Hypothalamus (tissue), 51 donors: ENCODE data around the gene GPR153.
"Not testable (repeated sequence)": the region's sequence is repeated elsewhere in the genome, so short reads cannot be mapped to it uniquely, and the experiment has no call there.

Experiments used
- DNase-seq, 51 donors: peaks; one replicate each; lab custom pipeline; 2025; lab: John Stamatoyannopoulos, UW

GPR153 gene

DNA sequence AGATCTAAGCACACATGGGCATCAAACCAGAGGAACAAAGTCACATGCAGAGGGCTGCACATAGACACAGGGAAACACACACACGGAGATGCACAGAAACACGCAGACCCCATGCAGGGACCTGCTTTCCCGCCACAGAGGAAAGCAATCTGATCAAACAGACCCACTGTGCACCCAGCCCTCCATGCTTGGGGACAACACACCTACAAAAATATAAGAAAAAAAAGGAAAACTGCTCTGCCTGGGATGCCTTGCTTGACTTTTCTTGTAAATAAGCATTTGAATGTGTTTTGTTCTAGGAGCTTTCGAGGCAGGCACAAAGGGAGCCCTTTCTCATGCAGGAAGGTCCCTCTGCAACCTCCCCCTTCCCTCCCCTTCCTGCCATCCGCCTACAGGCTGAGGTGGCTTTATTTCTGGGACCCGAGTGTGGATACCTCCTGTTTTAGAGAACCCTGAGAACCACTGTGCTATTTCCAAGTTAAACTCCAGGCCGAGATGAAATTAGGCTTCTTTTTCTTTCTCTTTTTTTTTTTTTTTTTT is 21.6 kb downstream of the GPR153 start:
- DNase-seq = no peak

DNA sequence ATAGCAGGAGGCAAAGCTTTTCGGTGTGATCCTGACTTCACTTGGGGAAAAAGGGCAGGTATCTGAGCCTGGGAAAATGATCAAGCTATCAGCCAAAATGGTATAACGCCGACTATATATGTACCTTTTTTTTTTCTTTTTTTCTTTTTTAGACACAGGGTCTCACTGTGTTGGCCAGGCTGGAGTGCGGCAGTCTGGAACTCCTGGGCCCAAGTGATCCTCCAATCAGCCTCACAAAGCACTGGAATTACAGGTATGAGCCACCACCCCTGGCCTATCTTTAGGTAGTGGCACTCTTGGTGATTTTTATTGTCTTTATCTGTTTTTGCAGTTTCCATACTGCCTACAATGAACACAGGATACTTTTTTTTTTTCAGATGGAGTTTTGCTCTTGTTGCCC is 23.8 kb downstream of the GPR153 start:
- DNase-seq = no peak

DNA sequence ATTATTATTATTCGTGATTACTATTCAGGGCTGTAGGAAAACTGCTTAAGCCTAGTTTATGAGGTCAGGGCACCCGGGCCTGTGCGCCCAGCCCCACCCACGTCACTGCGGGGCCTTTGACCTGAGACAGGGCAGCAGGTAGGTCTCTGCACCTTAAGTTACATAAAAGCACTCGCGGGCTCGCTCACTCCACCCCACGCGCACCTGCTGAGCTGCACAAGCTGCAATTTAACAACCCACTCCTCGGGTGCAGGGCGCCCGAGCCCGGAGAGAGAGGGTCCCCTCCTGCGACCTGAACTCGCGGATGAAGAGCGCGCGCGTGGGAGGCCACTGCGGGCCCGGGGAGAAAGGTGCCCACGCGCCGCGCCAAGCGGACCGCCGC is 25.6 kb downstream of the GPR153 start:
- peak in 4 of 51 donors; percentile 33 to 52 (median 38) for DNase-seq

DNA sequence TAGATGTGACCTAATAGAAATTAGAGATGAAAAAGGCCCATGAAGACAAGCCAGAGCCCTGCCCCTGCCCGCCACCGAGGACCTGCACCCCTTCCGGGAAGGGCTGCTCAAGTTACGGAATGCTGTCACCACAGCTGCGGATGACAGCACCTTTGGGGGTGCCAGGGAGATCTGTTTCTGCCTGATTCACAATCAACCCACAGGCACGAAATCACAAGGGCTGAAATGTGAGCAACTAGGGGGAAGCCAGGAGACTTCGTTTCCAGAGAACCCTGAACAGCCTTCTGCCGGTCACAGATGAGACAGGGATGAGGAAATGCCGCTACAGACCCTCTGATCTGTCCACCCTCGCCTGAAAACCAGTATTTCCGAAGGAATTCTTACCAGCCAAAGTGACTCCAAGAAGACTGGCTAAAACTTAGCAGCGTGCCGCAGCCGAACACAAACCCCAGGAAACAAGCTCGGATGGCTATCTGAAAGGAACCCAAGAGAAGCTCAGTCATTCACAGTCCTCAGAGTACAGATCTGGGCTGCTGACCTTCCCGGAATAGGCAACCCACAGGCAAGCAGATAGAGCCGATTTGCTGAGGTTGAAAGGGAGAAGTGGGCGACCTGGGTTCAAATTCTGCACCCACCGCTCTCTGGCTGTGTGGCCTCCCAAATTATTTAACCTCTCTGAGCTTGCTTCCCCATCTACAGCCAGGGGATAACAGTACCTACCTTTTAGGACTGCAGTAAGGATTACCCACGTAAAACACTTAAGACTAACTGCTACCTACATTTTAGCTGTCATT is 26.2 kb downstream of the GPR153 start:
- DNase-seq = peak in 2 of 51 donors; percentile 7 to 50

DNA sequence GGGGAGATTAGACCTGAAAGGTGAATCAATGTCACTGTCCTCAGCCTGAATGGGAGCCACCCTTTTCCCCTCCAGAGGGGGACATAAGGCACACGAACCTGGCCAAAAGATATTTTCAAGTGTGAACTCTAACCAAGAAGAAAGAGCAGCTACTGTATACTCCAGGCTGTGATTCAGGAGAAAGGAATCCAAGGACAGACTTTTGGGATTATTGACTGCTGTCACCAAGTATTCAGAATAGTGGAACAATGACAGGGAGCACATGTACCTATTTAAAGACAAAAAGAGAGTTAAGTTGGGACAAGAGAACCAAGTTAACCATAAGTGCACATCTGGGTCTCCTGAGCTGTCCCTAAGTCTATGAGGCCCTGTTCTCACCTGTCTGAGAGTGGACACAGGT is 27.5 kb downstream of the GPR153 start:
- no peak for DNase-seq

DNA sequence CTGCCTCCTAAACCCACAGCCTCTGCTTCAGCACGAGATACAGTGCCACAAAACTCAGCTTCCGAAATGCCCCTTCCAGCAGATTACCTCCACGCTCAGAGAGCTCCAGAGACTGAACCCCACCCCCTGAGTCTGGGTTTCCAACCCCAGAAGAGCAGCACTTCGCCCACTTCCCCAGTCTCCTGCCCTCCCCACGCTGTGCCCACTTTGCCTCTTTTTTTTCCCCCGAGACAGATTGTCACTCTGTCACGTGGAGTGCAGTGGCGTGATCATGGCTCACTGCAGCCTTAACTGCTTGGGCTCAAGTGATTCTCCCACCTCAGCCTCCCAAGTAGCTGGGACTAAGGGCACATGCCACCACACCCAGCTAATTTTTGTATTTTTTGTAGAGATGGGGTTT is 35.2 kb downstream of the GPR153 start:
- peak in 1 of 51 donors; percentile 24 for DNase-seq

DNA sequence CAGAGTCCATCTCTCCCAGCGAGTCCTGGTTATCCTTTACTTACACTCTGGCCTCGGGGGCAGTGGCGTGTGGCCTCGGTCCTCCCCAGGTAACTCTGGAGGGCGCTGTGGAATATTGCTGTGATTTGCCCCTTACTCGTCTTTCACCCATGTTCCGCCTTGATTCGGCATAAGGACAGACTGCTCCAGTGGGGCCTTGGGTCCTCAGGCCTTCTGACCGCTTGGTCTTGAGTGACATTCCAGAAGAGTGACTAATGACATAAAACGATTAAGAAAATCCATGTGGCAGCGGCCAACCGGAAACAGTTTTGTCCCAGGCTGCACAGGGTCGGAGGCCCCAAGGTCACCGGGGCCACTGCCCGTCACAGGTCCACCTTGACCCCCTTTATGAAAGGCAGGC is 36.2 kb downstream of the GPR153 start:
- DNase-seq = no peak

DNA sequence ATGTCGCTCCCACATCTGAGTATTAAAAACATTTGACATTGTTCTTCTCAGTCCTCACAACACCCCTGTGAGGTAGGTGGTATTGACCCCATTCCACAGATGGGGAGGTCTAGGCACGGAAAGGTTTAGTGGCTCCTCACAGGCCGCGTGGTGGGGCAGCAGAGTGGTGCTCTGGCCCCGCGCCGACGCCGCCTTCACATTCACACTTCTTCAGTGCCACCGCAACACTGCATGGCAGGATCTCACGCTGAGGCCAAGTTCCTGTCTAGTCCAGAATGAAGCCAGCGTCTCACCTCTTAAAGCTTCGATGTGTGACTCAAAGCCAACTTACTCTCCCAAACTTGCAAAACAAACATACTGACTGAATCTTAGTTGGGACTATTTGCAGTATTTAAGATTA is 37.3 kb downstream of the GPR153 start:
- DNase-seq = no peak

DNA sequence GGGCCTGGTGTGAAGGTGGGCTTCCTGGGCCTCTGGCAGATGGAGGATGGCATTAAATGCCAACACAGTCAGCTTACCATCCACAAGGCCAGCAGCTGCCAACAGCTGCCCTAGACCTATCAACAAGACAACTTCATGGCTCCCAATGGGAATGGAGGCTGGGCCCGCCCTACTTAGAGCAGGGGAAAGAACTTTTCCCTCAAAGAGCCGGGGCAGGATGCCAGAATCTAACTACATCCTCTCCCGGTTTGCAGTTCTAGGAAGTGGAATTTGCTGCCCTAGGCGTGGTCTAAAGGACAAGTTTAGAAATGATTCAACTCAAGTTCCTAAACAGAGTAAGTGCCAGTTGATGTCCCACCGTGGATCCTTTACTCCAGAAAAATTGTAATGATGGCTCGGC is 38.3 kb downstream of the GPR153 start:
- DNase-seq = no peak

DNA sequence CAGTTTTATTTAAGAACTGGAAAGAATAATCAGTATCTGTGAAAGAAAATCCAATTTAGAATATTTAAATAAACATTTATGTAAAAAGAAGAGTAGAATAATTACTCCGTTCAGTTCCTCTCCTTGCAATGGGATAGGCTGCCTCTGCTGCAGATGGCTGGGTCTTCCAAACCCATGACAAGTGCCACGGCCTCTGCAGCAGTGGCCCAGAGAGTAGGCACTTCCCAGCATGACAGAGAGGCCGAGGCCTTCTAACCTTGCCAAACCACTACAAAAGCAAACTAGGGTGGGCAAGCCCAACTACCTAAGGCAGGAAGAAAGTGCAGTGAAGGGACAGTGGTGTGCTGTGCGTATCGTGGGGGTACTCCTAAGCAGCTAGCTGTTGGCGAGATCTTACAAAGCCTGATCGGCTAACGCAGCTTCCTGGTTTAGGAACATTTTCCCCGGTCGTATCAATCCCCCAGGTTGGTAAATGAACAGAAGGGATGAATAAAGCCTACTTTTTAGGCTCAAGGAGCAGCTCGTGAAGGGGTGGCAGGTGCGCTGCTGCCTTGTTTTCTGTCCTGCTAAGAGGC is 39.6 kb downstream of the GPR153 start:
- no peak for DNase-seq

DNA sequence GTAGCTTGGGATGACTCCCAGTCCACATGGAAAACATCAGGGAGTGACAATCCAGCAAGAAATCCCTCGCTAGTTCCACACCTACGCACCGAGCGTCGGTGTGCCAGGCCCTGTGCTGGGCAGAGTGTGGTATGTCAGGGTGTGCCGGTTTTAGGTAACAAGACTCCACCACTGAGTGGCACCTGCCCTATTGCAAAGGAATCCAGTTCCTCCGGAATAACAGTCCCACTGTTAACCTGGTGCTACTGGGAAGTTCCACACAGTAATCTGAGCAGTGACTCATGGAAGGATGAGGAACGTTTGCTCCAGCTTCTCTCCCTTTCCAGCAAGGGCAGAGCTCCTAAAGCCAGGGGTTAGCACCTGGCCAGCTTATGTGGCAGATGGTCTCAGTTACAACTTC is 40.7 kb downstream of the GPR153 start:
- DNase-seq = no peak

DNA sequence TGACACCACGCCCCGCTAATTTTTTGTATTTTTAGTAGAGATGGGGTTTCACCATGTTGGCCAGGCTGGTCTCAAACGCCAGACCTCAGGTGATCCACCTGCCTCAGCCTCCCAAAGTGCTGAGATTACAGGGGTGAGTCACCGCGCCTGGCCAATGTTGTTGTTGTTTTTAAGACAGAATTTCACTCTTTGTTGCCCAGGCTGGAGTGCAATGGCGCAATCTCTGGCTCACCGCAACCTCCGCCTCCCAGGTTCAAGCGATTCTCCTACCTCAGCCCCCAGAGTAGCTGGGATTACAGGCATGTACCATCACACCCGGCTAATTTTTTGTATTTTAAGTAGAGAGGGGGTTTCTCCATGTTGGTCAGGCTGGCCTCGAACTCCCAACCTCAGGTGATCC is 41.3 kb downstream of the GPR153 start:
- DNase-seq = not testable (repeated sequence)

DNA sequence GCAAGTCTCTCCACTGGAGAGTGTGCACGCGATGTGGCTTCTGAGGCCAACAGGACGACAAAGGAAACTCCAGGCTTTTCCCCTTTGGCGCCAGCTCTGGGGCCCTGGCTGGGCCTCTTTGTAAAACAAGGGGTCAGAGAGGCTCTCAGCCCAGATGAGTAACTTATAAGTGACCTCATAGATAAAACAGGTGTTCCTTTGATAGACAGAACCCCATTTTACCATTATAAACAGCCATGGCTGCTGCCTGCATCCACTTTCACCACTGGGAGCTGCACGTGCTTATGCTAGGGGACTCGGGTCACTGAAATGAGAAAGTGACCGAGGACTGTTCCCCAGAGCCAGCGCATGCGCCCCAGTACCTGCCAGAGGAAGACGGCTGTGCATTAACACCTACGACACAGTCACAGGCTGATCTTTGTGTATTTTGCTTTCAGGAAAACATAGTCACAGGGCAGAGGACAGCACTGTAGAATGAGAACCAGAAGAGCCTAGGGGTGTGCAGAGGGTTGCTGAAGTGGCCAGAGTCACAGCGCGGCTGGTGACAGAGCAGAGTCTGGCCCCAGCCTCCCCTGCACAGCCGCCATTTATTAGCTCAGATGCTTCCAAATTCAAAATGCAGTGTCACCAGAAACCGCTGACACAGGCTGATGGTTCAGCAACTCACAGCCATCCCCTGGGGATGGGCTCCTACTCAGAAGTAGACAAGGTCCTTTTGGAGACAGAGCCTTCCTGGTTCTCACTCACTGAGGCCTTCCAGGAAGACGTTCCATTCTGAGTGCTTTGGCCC is 42.3 kb downstream of the GPR153 start:
- DNase-seq = no peak

DNA sequence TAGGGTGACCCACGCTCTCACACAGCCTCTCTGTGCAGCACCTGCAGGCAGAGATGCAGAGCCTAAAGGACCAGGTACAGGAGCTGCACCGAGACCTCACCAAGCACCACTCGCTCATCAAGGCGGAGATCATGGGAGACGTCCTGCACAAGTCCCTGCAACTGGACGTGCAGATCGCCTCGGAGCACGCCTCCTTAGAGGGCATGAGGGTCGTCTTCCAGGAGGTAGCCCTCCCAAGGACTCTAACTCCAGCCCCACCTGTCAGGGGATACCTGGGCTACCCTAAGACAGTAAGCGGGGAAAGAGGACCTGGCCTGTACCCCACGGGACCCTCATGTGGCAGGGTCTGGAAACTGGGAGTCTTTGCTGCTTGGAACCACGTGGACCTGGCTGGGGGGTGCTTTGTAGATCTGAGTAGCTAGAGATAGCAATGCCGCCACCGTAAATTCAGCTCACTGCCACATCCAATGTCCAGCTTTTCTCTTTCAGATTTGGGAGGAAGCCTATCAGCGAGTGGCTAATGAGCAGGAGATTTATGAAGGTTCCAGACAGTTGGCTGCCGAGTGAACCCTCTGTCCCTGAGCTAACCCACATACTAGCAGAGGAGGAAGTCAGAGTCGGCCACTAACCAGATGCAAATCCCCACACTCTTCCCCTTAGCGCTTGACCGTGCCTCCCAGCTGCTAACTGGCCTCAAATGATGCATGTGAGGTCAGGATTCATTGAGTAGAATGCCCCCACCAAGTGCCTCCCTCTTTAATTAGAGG is 48.5 kb downstream of the GPR153 start:
- DNase-seq = no peak

DNA sequence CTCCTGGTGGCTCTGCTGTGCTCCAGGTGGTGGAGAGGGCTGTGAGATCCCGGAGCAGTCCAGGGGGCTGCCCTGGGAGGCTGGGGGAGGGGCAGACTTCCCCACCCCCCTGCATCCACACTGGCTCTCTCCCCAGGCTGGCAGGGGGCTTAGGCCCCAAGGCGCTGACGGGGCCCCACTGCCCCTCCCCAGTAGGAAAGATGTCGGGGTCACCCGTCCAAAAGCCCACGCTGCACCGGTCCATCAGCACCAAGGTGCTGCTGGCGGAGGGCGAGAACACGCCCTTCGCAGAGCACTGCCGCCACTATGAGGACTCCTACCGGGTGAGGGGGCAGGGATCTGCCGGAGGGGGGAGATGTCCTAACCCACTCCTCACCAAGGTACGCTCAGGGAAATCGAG is 49.2 kb downstream of the GPR153 start:
- no peak for DNase-seq

DNA sequence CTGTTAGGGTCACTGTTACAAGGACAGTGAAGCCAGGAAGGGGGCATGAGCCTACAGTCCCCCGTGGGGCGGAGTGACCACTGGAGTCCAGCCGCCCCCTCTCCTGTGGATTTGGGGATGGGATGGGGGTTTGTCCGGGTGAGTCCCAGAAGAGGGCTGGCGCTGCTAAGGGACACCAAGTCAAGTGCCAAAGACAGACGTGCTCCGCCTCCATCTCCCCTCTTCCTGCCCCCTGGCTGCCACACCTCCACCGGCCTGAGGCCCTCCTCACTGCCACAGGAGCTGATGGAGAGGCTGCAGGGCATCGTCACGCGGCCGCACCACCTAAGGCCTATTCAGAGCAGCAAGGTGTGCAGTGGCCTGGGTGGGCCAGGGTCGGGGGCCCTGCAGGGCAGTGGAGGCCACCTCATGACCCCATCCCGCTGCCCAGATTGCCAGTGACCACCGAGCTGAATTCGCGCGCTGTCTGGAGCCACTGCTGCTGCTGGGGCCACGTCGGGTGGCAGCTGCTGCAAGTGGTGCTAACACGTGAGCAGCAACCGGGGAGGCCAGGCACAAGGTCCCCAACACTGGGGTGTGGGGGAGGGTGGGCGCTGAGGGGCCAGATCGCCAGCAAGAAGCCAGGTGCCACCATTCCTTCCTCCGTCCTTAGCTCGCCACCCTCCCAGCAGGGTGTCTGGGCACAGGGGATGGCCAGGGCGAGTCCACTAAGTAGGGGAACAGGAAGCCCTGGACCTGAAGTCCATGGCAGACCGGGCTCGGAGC is 50.1 kb downstream of the GPR153 start:
- no peak for DNase-seq

DNA sequence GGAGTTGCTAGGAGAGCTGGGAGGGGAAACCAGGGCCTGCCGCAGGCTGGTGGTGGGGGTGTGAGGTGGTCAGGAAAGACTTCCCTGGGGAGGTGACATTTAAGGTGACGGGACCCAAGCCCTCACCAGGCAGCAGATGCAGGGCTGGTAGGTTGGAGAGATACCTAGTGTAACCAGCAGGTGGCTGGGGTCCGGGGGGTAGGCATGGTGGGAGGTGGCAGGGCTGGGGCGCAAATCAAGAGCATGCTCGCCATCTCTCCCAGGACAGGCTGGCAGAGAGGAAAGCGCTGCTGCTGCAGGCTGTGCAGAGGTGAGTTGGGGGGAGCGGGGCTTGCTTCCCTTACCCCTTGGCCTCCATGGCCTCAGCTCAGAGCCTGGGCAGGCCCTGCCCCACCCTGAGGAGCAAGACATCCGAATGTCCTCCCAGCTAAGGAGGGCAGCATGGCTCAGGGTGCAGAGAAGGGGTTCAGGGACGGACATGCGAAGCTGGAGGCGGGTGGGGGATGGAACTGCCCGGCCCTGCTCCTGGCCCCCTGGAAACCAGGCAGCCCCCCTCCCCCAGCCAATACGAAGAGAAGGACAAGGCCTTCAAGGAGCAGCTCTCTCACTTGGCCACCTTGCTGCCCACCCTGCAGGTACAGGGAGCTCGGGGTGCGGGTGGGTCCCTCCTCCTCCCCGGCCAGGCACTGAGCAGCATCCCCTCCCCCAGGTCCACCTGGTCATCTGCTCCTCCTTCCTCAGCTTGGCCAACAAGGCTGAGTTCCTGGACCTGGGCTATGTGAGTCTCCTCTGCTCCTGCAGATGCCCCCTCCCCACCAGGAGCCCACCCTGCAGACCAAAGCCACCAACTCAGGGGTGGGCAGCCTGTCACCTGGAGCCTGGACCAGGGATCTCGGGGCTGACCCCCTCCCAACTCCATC is 51.0 kb downstream of the GPR153 start:
- DNase-seq = no peak

DNA sequence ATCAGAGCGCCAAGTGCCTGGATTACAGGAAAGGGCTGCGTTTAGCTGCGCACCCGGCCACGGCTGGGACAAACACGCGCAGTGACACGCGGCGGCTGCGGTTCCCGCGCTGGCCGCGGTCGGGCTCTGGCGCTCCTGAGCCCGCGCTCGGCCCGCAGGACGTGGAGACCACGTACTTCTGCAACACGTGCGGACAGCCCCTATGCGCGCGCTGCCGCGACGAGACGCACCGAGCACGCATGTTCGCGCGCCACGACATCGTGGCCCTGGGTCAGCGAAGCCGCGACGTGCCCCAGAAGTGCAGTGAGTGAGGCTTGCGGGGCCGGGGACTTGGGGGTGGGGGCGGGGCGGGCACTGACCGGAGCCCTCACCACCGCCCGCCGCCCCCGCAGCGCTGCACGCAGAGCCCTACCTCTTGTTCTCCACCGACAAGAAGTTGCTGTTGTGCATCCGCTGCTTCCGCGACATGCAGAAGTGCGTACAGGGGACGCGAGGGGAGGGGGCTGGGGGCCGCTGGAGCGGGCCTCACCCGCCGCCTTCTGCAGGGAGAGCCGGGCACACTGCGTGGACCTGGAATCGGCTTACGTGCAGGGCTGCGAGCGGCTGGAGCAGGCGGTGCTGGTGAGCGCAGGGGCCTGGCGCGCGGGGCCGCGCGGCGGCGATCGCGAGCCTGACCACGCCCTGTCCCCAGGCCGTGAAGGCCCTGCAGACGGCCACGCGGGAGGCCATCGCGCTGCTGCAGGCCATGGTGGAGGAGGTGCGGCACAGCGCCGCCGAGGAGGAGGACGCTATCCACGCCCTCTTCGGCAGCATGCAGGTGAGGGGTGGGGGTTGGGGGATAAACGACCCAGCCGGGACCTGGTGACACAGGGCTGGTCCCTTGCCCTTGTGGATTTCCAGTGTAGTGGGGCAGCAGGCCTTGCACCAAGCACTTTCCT is 51.9 kb downstream of the GPR153 start:
- peak in 29 of 51 donors; percentile 5 to 55 (median 21) for DNase-seq
